HCT116 (cell line): Measurements from ENCODE around the gene HOXD10.

Source experiments
- ATF3 ChIP-seq: IDR thresholded peaks from 2 replicates; pipeline ENCODE4 v1.6.1; 2012
- EGR1 ChIP-seq: IDR thresholded peaks from 2 replicates; pipeline ENCODE4 v1.6.1; 2012; ENCODE audit warnings: low read depth
- EZH2 ChIP-seq: fragments of 200-600 bp; sonication (generic); IDR thresholded peaks from 2 replicates; pipeline ENCODE4 v1.6.1; 2017; ENCODE audit warnings: antibody characterized with exemption, mixed run types
- EZH2phosphoT487 ChIP-seq: fragments of 200-600 bp; IDR thresholded peaks from 2 replicates; pipeline ENCODE4 v1.6.1; 2018; ENCODE audit warnings: antibody characterized with exemption, borderline replicate concordance
- FOSL1 ChIP-seq: IDR thresholded peaks from 2 replicates; pipeline ENCODE4 v1.6.1; 2012; ENCODE audit warnings: low read depth
- JUND ChIP-seq: IDR thresholded peaks from 2 replicates; pipeline ENCODE4 v1.6.1; 2012
- POLR2A ChIP-seq: IDR thresholded peaks from 2 replicates; pipeline ENCODE4 v1.7.0; 2011; ENCODE audit warnings: borderline replicate concordance; ENCODE audit not compliant: insufficient read depth, insufficient read length; ENCODE audit errors: extremely low read depth
- POLR2AphosphoS5 ChIP-seq: IDR thresholded peaks from 2 replicates; pipeline ENCODE4 v1.6.1; 2011; ENCODE audit warnings: mild to moderate bottlenecking, low read depth, low read length, moderate library complexity
- SIN3A ChIP-seq: IDR thresholded peaks from 2 replicates; pipeline ENCODE4 v1.6.1; 2012; ENCODE audit warnings: low read depth
- SP1 ChIP-seq: IDR thresholded peaks from 2 replicates; pipeline ENCODE4 v1.6.1; 2012; ENCODE audit warnings: low read depth
- ZNF274 ChIP-seq: fragments of 200-500 bp; sonication (Bioruptor generic); IDR thresholded peaks from 2 replicates; pipeline ENCODE4 v1.6.1; 2014; ENCODE audit warnings: mild to moderate bottlenecking, low read depth, low read length, inconsistent platforms
- TF ChIP-seq, protein P1 (sequence below), 3 experiments: fragments of 200-600 bp in 1 of 3; sonication (generic) in 1 of 3; IDR thresholded peaks in 2 of 3; conservative IDR thresholded peaks in 1 of 3; 2 replicates each; pipeline ENCODE4 v1.5.1; 2012 to 2017; ENCODE audit warnings: low read depth in 2 of 3, low read length in 2 of 3, antibody characterized with exemption in 1 of 3, borderline replicate concordance in 1 of 3, control low read depth in 1 of 3, mild to moderate bottlenecking in 1 of 3, mixed read lengths in 1 of 3, mixed run types in 1 of 3, moderate library complexity in 1 of 3; ENCODE audit not compliant: insufficient read depth in 1 of 3
- TF ChIP-seq, protein P2 (sequence below): IDR thresholded peaks from 2 replicates; pipeline ENCODE4 v1.6.1; 2012; ENCODE audit warnings: low read depth

DNA sequence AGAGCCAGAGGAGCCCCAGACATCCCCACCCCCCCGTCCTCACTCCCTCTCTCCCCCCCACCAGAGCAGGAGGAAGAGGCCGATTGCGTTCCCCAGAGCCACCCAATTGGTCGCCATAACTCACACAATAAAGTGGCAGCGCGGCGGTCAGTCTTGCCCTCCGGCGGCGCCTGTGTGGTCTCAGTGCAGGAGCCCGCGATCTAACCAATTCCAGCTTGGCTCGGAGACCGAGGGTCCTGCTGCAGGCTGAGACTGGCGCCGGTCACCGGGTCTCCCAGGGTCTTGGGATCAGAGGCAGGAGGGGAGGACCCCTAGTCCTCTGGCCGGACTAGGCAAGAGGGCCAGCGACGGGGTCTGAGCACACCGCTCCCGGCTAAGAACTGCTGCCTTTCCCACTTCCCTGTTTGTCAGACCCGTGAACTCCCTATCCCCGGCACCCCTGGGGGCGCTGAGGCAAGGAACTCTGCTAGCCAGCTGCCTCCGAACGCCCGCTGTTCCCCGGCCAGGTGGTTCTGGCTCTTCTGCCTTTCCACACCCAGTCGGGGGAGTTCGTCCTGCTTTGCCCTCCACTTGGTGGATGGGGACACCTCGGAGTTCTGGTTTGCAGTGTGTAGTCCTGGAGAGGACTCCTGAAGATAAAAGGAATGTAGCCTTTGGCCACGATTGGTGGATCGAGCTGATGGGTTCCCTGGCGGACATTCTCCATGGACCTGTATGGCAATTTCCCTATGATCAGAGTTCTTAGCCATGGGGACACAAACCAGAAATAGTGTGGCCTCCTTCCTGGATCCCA, 18.0 kb upstream of the HOXD10 start:
- no peak for TF ChIP-seq EZH2phosphoT487
- no peak for TF ChIP-seq EGR1
- TF ChIP-seq SIN3A: no peak
- TF ChIP-seq, protein P1, sequence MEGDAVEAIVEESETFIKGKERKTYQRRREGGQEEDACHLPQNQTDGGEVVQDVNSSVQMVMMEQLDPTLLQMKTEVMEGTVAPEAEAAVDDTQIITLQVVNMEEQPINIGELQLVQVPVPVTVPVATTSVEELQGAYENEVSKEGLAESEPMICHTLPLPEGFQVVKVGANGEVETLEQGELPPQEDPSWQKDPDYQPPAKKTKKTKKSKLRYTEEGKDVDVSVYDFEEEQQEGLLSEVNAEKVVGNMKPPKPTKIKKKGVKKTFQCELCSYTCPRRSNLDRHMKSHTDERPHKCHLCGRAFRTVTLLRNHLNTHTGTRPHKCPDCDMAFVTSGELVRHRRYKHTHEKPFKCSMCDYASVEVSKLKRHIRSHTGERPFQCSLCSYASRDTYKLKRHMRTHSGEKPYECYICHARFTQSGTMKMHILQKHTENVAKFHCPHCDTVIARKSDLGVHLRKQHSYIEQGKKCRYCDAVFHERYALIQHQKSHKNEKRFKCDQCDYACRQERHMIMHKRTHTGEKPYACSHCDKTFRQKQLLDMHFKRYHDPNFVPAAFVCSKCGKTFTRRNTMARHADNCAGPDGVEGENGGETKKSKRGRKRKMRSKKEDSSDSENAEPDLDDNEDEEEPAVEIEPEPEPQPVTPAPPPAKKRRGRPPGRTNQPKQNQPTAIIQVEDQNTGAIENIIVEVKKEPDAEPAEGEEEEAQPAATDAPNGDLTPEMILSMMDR (IDR thresholded peaks at IDR 0.05 in 2 of 3, conservative IDR thresholded peaks at IDR 0.05 in 1 of 3; ENCODE audit: borderline replicate concordance in 1 of 3, insufficient read depth in 1 of 3, low read depth in 2 of 3, low read length in 2 of 3): no peak
- TF ChIP-seq, protein P2, sequence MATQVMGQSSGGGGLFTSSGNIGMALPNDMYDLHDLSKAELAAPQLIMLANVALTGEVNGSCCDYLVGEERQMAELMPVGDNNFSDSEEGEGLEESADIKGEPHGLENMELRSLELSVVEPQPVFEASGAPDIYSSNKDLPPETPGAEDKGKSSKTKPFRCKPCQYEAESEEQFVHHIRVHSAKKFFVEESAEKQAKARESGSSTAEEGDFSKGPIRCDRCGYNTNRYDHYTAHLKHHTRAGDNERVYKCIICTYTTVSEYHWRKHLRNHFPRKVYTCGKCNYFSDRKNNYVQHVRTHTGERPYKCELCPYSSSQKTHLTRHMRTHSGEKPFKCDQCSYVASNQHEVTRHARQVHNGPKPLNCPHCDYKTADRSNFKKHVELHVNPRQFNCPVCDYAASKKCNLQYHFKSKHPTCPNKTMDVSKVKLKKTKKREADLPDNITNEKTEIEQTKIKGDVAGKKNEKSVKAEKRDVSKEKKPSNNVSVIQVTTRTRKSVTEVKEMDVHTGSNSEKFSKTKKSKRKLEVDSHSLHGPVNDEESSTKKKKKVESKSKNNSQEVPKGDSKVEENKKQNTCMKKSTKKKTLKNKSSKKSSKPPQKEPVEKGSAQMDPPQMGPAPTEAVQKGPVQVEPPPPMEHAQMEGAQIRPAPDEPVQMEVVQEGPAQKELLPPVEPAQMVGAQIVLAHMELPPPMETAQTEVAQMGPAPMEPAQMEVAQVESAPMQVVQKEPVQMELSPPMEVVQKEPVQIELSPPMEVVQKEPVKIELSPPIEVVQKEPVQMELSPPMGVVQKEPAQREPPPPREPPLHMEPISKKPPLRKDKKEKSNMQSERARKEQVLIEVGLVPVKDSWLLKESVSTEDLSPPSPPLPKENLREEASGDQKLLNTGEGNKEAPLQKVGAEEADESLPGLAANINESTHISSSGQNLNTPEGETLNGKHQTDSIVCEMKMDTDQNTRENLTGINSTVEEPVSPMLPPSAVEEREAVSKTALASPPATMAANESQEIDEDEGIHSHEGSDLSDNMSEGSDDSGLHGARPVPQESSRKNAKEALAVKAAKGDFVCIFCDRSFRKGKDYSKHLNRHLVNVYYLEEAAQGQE: no peak
- TF ChIP-seq SP1: no peak
- no peak for TF ChIP-seq ZNF274
- no peak for TF ChIP-seq EZH2
- no peak for TF ChIP-seq POLR2A
- TF ChIP-seq ATF3: no peak
- TF ChIP-seq POLR2AphosphoS5: no peak
- TF ChIP-seq JUND: no peak
- TF ChIP-seq FOSL1: no peak
